ENCODE measurements around the gene HOXB6. TPM values are rescaled to one million over a fixed set of nuclear protein-coding genes. Genes with fewer than 3 reads are reported as not detected.

HOXB6 gene
- total RNA-seq, 4 donors from 2014 or later = 0.88 to 18.2 (median 7.3) TPM; not detected in 1

- intact Hi-C loops (cut with DNase I; ENCODE audit: low total_unique reads) = loop anchor here (10.0 kb wide), 1 partner anchor 254 kb away; no protein-coding TSS in a partner anchor
- Histone ChIP-seq H3K4me3 (no peak overlapping the region), H3K27ac (no peak overlapping the region)
These were observed 6.0 kb downstream of the HOXB6 start for GRCh38 chr17:48598736-48599135.

GRCh38 chr17:48597778-48598631 lies 6.8 kb downstream of the HOXB6 start:
- Histone ChIP-seq H3K4me3 (peak overlapping the region; percentile 35 to 39), H3K27ac (peak overlapping the region; percentile 44 to 50), H3K27me3 (peaks cover 9 to 71% of the 10 kb centered on the region in 2 donors), H3K36me3 (no peaks in the 10 kb centered on the region), H3K9me3 (no peaks in the 10 kb centered on the region), H3K4me1 (peaks cover 0 to 7% of the 10 kb centered on the region in 2 donors)
- DNase-seq = peak; percentile 51 to 56
- TF ChIP-seq POLR2A (IDR thresholded peaks at IDR 0.05) (peak in 1 of 2 donors; percentile 46), CTCF (IDR thresholded peaks at IDR 0.05) (no peak)
- intact Hi-C loops (cut with DNase I; ENCODE audit: low total_unique reads) = loop anchor here (10.0 kb wide), 1 partner anchor 253 kb away; no protein-coding TSS in a partner anchor

More at GRCh38 chr17:48598736-48599135, 6.0 kb downstream of the HOXB6 start:
- Histone ChIP-seq H3K4me1 (peaks cover 0 to 7% of the 10 kb centered on the region in 2 donors), H3K9me3 (no peaks in the 10 kb centered on the region), H3K36me3 (no peaks in the 10 kb centered on the region), H3K27me3 (peaks cover 9 to 71% of the 10 kb centered on the region in 2 donors)
- TF ChIP-seq POLR2A (IDR thresholded peaks at IDR 0.05) (no peak), CTCF (IDR thresholded peaks at IDR 0.05) (no peak)
- DNase-seq = no peak

GRCh38 chr17:48597528-48597777 lies 7.3 kb downstream of the HOXB6 start:
- Histone ChIP-seq H3K4me1 (peaks cover 0 to 7% of the 10 kb centered on the region in 2 donors), H3K4me3 (peak overlapping the region; percentile 35 to 39), H3K36me3 (no peaks in the 10 kb centered on the region), H3K9me3 (no peaks in the 10 kb centered on the region), H3K27me3 (peaks cover 9 to 71% of the 10 kb centered on the region in 2 donors), H3K27ac (peak overlapping the region; percentile 44 to 50)
- no peak for TF ChIP-seq POLR2A (IDR thresholded peaks at IDR 0.05)
- DNase-seq = no peak
- intact Hi-C loops (cut with DNase I; ENCODE audit: low total_unique reads) = loop anchor here (10.0 kb wide), 1 partner anchor 253 kb away; no protein-coding TSS in a partner anchor

GRCh38 chr17:48596735-48597527 lies 7.9 kb downstream of the HOXB6 start:
- peaks cover 9 to 71% of the 10 kb centered on the region in 2 donors for H3K27me3 ChIP-seq
- no peak for DNase-seq
- peak overlapping the region in 1 of 2 donors; percentile 44 for H3K27ac ChIP-seq
- peaks cover 0 to 7% of the 10 kb centered on the region in 2 donors for H3K4me1 ChIP-seq
- intact Hi-C loops (cut with DNase I; ENCODE audit: low total_unique reads) = loop anchor here (10.0 kb wide), 1 partner anchor 252 kb away; no protein-coding TSS in a partner anchor
- peak overlapping the region in 1 of 2 donors; percentile 35 for H3K4me3 ChIP-seq
- H3K36me3 ChIP-seq = no peaks in the 10 kb centered on the region
- TF ChIP-seq POLR2A (IDR thresholded peaks at IDR 0.05) = no peak
- TF ChIP-seq CTCF (IDR thresholded peaks at IDR 0.05) = no peak
- no peaks in the 10 kb centered on the region for H3K9me3 ChIP-seq

- no peak overlapping the region for H3K27ac ChIP-seq
- no peak for TF ChIP-seq POLR2A (IDR thresholded peaks at IDR 0.05)
- TF ChIP-seq CTCF (IDR thresholded peaks at IDR 0.05) = no peak
- DNase-seq = no peak
- H3K27me3 ChIP-seq = peaks cover 9 to 69% of the 10 kb centered on the region in 2 donors
- no peaks in the 10 kb centered on the region for H3K9me3 ChIP-seq
- intact Hi-C loops (cut with DNase I; ENCODE audit: low total_unique reads) = loop anchor here (10.0 kb wide), 1 partner anchor 251 kb away; no protein-coding TSS in a partner anchor
- no peaks in the 10 kb centered on the region for H3K36me3 ChIP-seq
- H3K4me3 ChIP-seq = no peak overlapping the region
- peaks cover 0 to 7% of the 10 kb centered on the region in 2 donors for H3K4me1 ChIP-seq
These were observed 8.6 kb downstream of the HOXB6 start for GRCh38 chr17:48596000-48596734.

All from uterus (tissue), 4 donors.